DND-41 (cell line): ENCODE results near the gene RELN.

Source experiments
- ATAC-seq: fragments of 200-7000 bp; cut with Tn5 transposase; 3 replicates; pipeline ENCODE4 v1.9.1; 2021; ENCODE audit warnings: low read depth; ENCODE audit not compliant: insufficient read depth
- DNase-seq: peaks from one replicate; pipeline ENCODE4 v3.0.0-alpha.2; 2020
- H2AFZ ChIP-seq: 2 replicates; pipeline ENCODE4 v1.6.0; 2012; ENCODE audit warnings: low read depth, low read length
- H3K27ac ChIP-seq: 2 replicates; pipeline ENCODE4 v1.5.1; 2012; ENCODE audit warnings: low read length, inconsistent platforms
- H3K27me3 ChIP-seq: fragments of 200-600 bp; sonication (generic); 2 replicates; pipeline ENCODE4 v1.6.0; 2012; ENCODE audit warnings: low read length, mild to moderate bottlenecking, inconsistent platforms; ENCODE audit not compliant: insufficient read depth, poor library complexity
- H3K36me3 ChIP-seq: 2 replicates; pipeline ENCODE4 v1.5.1; 2012; ENCODE audit warnings: low read length, inconsistent platforms; ENCODE audit not compliant: insufficient read depth
- H3K4me1 ChIP-seq: 2 replicates; pipeline ENCODE4 v1.5.1; 2012; ENCODE audit warnings: mild to moderate bottlenecking, low read length; ENCODE audit not compliant: insufficient read depth
- H3K4me2 ChIP-seq: 2 replicates; pipeline ENCODE4 v1.6.0; 2012; ENCODE audit warnings: mild to moderate bottlenecking, moderate library complexity, low read length, inconsistent platforms; ENCODE audit not compliant: insufficient read depth
- H3K4me3 ChIP-seq, 2 experiments: fragments of 200-600 bp in 1 of 2; shearing (Covaris generic) in 1 of 2; 2 replicates each; pipeline ENCODE4 v1.5.1; 2012 to 2016; ENCODE audit warnings: inconsistent platforms in 2 of 2, low read length in 2 of 2, mild to moderate bottlenecking in 2 of 2, low read depth in 1 of 2, moderate library complexity in 1 of 2
- H3K79me2 ChIP-seq: 2 replicates; pipeline ENCODE4 v1.6.0; 2012; ENCODE audit warnings: low read length, inconsistent platforms; ENCODE audit not compliant: insufficient read depth
- H3K9ac ChIP-seq: 2 replicates; pipeline ENCODE4 v1.6.0; 2012; ENCODE audit warnings: low read depth, mild to moderate bottlenecking, inconsistent platforms, low read length, moderate library complexity
- H3K9me3 ChIP-seq: 2 replicates; pipeline ENCODE4 v1.5.1; 2012; ENCODE audit warnings: low read length, moderate library complexity, mild to moderate bottlenecking, inconsistent platforms; ENCODE audit not compliant: insufficient read depth, severe bottlenecking
- H4K20me1 ChIP-seq: 2 replicates; pipeline ENCODE4 v1.6.0; 2012; ENCODE audit warnings: low read length; ENCODE audit not compliant: insufficient read depth
- CTCF ChIP-seq: IDR thresholded peaks from 2 replicates; pipeline ENCODE4 v1.5.1; 2012; ENCODE audit warnings: borderline replicate concordance, low read length, moderate library complexity, mild to moderate bottlenecking; ENCODE audit not compliant: poor library complexity, severe bottlenecking; ENCODE audit errors: extremely low read depth
- EZH2 ChIP-seq: IDR thresholded peaks from 3 replicates; pipeline ENCODE4 v1.6.1; 2012; ENCODE audit warnings: borderline replicate concordance, low read depth, mild to moderate bottlenecking, moderate library complexity, low read length, inconsistent platforms; ENCODE audit not compliant: severe bottlenecking

The RELN gene

GRCh38 chr7:103879411-103879810 lies 110.0 kb downstream of the RELN start:
- no peak for TF ChIP-seq EZH2
- TF ChIP-seq CTCF = no peak
- Histone ChIP-seq H3K4me1 (no peaks in the 10 kb centered on the region), H2AFZ (no peak overlapping the region), H3K4me2 (no peak overlapping the region), H3K9me3 (no peaks in the 10 kb centered on the region), H3K27ac (no peak overlapping the region), H3K9ac (no peak overlapping the region), H3K4me3 (no peak overlapping the region), H3K79me2 (no peaks in the 10 kb centered on the region), H4K20me1 (no peaks in the 10 kb centered on the region), H3K27me3 (no peaks in the 10 kb centered on the region), H3K36me3 (no peaks in the 10 kb centered on the region)
- ATAC-seq (no peak), DNase-seq (no peak)

GRCh38 chr7:103877565-103877964 lies 111.9 kb downstream of the RELN start:
- DNase-seq = no peak
- H3K36me3 ChIP-seq = no peaks in the 10 kb centered on the region
- TF ChIP-seq CTCF = no peak
- TF ChIP-seq EZH2 = no peak
- no peaks in the 10 kb centered on the region for H3K27me3 ChIP-seq
- H3K27ac ChIP-seq = no peak overlapping the region
- no peaks in the 10 kb centered on the region for H3K79me2 ChIP-seq
- ATAC-seq = no peak
- no peaks in the 10 kb centered on the region for H3K9me3 ChIP-seq
- no peak overlapping the region for H3K4me3 ChIP-seq
- no peak overlapping the region for H3K4me2 ChIP-seq
- no peaks in the 10 kb centered on the region for H3K4me1 ChIP-seq
- no peaks in the 10 kb centered on the region for H4K20me1 ChIP-seq
- H2AFZ ChIP-seq = no peak overlapping the region
- no peak overlapping the region for H3K9ac ChIP-seq

DNA sequence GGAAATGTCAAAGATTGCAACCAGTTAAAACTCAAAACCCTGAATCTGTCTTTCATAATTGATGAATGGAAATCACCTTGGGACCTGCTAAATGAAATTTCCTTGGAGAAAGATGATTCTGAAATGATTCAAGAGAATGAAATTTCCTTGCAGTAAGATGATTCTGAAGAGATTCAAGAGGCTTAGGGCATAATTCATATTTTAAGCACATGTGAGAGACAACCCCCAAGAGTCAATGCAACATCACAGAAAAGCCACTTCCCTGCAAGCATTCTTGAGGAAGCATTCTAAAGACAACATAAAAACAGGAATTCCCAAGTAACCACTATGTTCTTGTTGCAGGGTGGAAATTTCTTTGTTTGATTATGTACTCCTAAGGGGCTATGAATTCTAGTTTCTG lies 113.7 kb downstream of the RELN start:
- no peaks in the 10 kb centered on the region for H4K20me1 ChIP-seq
- H3K79me2 ChIP-seq = no peaks in the 10 kb centered on the region
- H3K36me3 ChIP-seq = no peaks in the 10 kb centered on the region
- no peak overlapping the region for H3K27ac ChIP-seq
- DNase-seq (no peak), ATAC-seq (no peak)
- no peaks in the 10 kb centered on the region for H3K27me3 ChIP-seq
- no peaks in the 10 kb centered on the region for H3K9me3 ChIP-seq
- no peak overlapping the region for H3K4me3 ChIP-seq
- TF ChIP-seq CTCF (no peak), EZH2 (no peak)
- H3K9ac ChIP-seq = no peak overlapping the region
- no peak overlapping the region for H3K4me2 ChIP-seq
- H2AFZ ChIP-seq = no peak overlapping the region
- no peaks in the 10 kb centered on the region for H3K4me1 ChIP-seq

DNA sequence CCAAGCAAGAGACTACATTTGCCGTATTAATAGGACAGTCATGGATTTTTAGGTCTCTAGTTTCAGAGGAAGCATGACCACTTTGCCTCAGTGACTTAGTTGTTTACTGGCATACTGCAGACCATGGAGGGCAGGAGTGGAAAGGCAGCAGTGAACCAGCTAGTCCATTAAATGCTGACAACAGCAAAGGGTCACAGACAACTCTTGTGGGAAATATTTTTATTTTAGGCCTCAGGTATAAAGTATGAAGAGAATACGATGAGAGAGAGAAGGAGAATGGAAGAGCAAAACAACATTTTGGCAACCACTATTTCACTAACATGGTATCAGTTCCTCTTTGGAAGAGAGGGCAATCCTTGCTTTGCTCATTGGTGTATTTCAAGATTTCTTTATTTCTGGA lies 118.0 kb downstream of the RELN start:
- no peak for DNase-seq
- TF ChIP-seq EZH2 (no peak), CTCF (no peak)
- Histone ChIP-seq H3K27ac (no peak overlapping the region), H3K4me3 (no peak overlapping the region), H3K4me2 (no peak overlapping the region), H3K9me3 (no peaks in the 10 kb centered on the region), H3K27me3 (peaks cover 8% of the 10 kb centered on the region), H3K36me3 (no peaks in the 10 kb centered on the region), H3K79me2 (no peaks in the 10 kb centered on the region), H3K4me1 (no peaks in the 10 kb centered on the region), H2AFZ (no peak overlapping the region), H4K20me1 (no peaks in the 10 kb centered on the region), H3K9ac (no peak overlapping the region)
- no peak for ATAC-seq
